GM23248 (cell line): ENCODE data around the gene RHPN2.

ENCODE experiments used
- EZH2 ChIP-seq: fragments of 200-600 bp; sonication (generic); IDR thresholded peaks from 2 replicates; pipeline ENCODE4 v1.6.1; 2018; ENCODE audit warnings: antibody characterized with exemption, mild to moderate bottlenecking; ENCODE audit not compliant: insufficient read depth, poor library complexity, severe bottlenecking
- EZH2phosphoT487 ChIP-seq: fragments of 200-600 bp; sonication (generic); IDR thresholded peaks from 2 replicates; pipeline ENCODE4 v1.6.1; 2018; ENCODE audit warnings: antibody characterized with exemption, moderate library complexity, mild to moderate bottlenecking, low read depth; ENCODE audit not compliant: insufficient read depth

- TF ChIP-seq EZH2 (no peak), EZH2phosphoT487 (no peak)
Measured at GRCh38 chr19:33039815-33040214, 24.9 kb downstream of the RHPN2 start.
